HG03520 (cell line): ENCODE results near the gene SLC39A11.

Experiments used
- ATAC-seq: cut with Tn5 transposase; IDR thresholded peaks from one replicate; pipeline ENCODE4 v1.9.1; 2021; ENCODE audit warnings: mild to moderate bottlenecking, moderate library complexity; ENCODE audit not compliant: unreplicated experiment

SLC39A11 gene

DNA sequence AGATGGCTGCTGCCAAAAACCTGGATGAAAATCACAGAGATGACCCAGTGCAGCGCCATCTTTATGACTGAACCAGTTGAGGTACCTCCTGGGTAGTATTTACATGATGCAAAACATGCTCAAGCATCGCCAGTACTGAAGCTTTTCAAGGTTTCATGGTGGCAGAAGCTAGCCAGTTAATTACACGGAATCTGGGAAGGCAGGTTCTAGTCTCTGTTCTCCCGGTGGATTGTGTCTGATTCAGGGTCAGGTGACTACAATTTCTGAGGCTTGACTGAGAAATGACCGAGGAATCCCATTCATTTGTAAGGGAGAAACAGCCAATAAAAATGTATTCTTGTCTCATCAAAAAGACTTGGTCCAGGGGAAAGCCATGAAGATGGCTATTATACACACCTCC is 209.1 kb downstream of the SLC39A11 start:
- ATAC-seq: no peak

DNA sequence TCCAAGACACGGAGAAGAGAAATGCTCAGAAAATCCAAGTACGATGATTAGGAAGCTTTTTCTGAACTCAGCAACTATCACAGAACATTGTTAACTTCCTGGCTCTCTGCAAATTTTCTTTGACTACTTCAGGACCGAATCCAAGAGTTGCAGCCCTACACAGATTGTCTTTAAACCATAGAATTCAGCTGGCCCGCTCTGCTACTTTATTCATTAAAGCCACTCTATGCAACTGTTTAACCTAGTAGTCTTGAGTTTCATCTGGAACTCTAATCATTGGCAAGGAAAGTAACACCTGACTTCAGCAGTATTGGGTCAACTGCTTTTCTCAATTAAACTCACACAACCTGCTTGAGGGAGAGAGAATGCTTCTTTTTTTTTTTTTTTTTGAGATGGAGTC is 210.1 kb downstream of the SLC39A11 start:
- no peak for ATAC-seq

DNA sequence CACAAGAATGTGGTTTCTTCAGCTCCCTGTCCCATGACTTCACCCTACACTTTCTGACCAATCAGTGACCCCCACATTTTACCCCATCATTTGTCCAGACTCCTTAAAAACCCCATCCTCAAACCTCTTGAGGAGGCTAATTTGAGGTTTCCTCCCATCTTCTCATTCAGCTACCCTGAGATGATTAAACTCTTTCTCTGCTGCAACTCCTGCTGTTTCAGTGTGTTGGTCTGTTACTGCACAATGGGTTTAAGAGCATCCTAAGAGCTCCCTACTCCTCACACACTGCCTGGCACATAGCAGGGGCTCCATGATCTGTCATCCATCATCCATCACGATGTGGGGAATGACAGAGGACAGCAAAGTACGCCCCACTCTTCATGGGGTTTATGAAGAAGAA is 212.6 kb downstream of the SLC39A11 start:
- no peak for ATAC-seq

DNA sequence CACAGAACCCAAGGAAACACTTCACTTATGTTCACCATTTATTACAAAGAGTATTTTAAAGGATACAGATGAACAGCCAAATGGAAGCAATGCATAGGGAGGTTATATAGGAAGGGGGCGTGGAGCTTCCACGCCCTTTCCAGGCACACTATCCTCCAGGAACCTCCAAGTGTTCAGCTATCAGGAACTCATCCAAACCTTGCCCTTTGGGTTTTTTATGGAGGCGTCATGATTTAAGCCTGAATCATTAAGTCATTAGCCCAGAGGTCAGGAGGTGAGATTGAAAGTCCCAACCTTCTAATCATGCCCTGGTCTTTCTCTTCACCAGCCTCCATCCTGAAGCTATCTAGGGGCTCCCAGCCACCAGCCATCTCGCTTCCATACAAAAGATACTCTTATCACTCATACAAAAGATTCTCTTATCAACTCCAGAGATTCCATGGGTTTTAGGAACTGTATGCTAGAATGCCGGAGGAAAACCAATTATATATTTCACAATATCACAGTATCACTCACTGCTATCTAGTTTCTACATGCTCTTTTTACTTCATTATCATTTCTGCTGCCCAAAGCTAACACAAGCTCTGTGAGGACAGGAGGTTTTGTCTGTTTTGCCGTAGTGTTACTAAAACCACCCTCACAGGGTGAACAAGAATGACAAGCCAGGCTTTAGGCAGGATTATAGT is 213.4 kb downstream of the SLC39A11 start:
- no peak for ATAC-seq

DNA sequence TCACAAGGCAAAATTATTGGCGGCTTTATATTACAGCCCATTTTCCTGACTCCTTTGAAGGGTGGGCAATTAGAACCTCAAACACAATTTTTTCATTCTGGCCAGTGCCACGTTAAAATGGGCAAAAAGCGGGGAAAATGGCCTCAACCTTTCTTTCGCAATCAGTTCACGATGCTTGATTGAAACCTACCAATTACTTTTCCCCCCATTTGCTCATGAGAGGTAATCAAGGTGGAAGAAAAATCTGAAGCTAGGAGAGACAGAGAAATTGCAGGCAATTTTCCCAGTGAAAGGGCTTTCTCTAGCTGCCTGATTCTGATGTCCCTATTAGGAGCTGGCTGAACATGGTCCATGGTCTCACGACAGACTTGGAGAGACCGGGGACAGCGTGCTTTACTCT is 215.1 kb downstream of the SLC39A11 start:
- no peak for ATAC-seq

DNA sequence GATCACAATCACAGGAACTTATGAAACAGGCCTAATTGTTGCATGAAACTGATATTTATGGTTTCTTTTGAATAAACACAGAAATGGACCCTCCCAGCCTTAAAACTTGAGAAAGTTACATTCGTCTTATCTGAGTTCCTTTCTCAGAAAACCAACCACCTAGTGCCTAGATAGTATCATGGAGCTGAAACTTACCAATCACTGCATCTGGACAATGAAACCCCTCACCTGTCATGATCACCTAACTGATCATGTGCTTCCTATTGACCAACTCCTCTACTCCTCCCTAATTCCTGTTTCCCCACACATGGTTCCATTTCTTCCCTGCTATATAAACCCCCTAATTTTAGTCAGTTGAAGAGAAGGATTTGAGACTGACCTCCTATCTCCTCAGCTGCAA is 216.1 kb downstream of the SLC39A11 start:
- ATAC-seq: no peak

DNA sequence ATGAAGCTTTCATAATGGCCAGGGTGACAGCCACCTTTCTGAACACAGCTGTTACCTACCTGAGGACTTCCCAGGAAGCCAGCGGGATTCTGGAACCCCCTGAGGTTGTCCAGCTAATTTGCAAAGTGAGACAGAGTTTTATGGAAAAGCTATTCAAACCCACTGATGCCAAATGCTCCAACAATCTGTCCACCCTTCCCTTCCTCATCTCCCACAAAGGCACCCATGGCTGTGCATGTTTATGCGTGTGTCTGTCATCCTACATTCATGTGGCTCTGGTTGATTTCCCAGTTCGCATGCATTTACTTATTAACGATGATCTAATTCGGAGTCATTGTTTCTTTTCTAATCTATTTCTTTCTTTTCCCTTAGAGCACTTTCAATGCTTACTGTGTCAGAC is 217.1 kb downstream of the SLC39A11 start:
- no peak for ATAC-seq

DNA sequence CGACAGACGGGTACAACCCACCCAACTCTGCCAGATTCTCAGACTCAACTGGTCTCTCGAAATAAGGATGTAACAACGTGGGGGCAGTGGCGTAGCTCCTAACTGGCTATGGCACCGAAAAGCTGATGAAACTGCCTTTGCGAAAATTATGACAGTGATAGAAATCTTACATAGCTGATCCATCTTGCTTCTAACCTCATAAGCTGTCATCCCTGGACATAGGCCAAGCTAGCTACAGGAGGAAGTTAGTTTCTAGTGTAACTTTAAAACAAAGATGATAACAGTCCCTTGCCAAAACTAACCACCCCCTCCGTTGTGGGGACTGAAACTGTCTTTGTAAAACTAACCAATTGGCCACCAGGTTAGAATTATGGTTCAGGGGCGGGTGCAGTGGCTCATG is 220.1 kb downstream of the SLC39A11 start:
- no peak for ATAC-seq

DNA sequence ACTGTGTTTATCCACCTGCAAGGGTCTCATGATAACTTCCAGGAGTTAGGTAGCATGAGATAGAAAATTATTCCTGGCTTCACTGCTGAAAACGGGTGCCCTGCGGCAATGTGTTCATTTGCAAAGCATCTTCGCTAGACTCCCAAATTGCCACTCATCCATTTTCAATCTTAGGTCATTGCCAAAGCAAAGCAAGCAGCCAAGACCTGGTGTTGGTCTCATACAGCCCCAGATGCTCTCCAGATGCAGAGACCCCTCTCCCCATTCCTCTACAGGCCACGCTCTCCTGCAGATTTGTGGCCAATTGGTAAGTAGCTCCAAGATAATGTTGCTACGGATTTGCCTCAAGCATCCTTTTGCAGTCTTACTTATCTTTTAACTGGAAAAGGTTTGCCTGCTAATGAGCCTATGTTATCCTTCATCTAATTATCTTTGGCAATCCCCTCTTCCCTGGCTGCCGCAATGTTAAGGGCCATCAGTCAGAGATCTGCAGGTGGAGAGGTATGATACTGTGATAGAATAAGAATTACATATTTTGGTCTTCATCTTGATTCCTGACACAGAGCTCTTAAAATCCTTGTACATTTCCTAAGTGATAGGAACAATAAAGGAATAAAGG is 222.0 kb downstream of the SLC39A11 start:
- ATAC-seq: no peak

DNA sequence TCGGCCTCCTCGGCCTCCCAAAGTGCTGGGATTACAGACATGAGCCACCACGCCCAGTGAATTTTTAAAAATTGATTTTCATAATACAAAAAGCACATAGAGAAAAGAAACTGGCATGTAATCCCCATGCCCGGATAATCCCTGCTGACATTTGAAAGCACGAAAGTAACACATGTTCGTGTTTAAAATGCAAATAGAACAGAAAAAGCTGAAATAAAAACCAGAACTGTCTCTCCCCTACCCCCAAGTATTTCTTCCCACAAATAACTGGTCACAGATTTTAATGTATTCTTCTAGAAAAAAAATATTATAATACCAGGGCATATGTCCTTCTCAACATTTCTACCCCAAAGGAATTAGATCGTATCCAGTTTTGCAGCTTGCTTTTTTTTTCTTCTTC is 222.9 kb downstream of the SLC39A11 start:
- no peak for ATAC-seq

DNA sequence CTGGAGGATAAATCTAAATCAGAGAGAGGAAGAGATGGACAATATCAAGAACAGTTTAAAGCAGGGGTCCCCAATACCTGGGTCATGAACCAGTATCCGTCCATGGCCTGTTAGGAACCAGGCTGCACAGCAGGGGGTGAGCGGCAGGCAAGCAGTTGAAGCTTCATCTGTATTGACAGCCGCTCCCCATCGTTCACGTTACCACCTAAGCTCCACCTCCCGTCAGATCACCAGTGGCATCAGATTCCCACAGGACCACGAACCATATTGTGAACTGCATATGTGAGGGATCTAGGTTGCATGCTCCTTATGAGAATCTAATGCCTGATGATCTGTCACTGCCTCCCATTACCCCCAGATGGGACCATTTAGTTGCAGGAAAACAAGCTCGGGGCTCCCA is 226.5 kb downstream of the SLC39A11 start:
- no peak for ATAC-seq

DNA sequence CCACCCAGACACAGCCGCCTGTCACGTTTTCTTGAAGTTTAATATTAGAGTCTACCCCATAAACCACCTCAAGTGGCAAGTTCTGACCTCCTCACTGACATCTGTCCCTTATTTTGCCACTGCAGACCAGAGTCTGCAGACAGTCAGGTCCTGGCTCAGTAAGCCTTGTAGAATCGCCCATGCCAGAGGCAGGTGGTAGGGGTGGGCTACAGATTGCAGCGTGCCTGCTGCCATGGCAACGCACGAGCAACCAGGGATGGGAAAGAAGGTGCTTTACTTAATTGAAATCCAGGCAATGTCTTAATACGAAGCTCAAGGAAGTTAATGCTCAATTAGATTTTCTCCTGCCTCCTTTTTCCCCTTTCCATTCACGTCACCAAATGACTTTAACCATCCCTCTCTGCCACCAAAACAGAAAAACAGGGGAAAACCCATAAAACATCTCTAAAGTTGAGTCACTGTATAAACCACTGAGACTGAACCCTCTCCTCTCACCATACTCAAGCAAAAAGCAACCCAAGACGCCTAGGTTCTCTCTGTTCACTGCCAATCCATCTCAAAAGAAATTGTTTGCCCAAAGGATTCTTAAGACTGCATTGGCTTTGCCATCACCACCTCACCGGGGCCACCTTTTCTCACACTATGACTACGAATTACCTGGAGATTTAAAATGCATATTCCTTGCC is 228.8 kb downstream of the SLC39A11 start:
- ATAC-seq: no peak

DNA sequence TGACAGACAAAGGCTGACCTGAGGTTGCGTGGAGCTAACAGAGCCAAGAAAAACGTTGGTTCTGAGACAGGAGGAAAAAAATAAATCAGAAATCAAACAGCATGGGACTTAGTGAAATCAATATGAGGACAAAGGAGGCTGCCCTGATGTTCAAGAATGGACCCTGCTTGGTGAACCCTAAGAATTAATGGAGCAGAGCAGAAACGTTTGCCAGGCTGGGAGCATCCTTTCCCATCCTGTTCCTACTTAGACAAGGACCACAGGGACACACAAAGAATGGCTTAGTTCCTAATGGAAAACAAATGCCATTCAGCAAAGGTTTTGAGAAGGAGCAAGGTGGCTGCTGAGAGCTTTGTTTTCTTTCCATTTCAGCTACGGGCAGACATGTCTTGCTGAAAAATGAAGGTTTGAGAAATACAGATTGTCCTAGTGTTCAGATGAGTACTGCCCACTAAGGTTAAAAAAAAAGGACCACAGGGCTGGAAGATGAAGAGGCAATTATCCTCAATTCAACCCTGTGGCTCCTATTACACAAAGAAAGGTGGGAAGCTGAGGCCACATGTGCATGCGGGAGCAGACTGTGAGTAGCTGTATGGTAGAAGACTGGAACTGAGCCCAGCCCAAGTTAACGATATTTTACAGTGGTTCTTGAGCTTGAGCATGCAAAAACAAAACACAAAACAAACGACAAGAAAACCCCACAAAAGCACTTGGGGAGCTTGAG is 230.1 kb downstream of the SLC39A11 start:
- ATAC-seq: no peak

DNA sequence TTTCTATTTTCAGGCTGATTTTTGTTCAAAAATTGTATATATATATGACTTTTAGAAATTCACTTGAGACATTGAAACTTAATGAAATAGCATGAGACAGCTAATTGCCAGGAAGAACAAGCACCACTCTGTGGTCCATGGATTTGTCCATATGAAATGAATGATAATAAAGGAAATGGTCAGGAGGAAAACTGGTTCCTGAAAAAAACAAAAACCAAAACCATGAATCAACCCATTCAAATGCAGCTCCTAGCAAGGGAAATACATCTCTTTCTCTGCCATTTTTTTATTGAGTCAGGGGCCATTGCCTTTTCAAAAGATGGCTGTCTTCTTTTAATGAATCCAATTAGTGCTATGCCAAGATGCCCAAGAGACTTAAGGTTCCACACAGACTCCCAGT is 230.7 kb downstream of the SLC39A11 start:
- no peak for ATAC-seq

DNA sequence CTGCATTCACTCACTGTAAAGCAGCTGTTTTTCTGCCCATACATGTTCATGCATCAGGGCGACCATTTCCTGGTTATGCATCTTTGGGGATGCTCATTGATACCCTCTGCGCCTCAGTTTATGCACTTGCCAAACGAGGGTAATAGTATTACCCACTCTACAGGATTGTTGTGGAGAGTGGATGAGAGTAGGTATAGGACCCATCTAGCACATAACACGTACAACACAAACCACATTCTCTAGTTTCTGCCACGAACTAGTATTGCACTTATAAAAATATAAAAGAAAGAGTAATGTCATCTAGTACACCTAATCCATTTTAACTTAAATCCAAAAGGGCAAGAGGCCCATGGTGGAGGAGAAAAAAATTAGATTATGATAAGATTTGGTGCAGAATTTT is 231.7 kb downstream of the SLC39A11 start:
- ATAC-seq: no peak

DNA sequence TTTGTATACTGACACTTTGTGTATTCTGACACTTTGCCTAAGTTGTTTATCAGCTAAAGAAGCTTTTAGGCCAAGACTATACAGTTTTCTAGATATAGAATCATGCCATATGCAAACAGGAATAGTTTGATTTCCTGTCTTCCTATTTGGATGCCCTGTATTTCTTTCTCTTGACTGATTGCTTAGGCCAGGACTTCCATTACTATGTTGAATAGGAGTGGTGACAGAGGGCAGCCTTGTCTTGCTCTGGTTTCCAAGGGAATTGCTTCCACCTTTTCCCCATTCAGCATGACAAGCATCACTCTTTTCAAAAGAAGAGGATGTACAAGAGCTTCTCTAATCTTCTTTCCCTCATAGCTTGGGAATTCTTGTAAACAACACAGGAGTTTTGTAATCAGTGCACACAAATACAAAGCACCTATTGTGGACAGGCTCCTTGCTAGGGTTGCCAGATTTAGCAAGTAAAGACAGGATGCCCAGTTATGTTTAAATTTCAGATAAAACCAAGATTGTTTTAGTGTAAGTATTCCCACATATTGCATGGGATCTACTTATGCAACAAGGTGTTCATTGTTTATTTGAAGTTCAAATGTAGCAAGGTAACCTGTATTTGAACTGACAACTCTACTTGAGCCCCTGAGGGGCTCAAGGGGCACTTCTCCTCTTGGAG is 233.5 kb downstream of the SLC39A11 start:
- no peak for ATAC-seq

DNA sequence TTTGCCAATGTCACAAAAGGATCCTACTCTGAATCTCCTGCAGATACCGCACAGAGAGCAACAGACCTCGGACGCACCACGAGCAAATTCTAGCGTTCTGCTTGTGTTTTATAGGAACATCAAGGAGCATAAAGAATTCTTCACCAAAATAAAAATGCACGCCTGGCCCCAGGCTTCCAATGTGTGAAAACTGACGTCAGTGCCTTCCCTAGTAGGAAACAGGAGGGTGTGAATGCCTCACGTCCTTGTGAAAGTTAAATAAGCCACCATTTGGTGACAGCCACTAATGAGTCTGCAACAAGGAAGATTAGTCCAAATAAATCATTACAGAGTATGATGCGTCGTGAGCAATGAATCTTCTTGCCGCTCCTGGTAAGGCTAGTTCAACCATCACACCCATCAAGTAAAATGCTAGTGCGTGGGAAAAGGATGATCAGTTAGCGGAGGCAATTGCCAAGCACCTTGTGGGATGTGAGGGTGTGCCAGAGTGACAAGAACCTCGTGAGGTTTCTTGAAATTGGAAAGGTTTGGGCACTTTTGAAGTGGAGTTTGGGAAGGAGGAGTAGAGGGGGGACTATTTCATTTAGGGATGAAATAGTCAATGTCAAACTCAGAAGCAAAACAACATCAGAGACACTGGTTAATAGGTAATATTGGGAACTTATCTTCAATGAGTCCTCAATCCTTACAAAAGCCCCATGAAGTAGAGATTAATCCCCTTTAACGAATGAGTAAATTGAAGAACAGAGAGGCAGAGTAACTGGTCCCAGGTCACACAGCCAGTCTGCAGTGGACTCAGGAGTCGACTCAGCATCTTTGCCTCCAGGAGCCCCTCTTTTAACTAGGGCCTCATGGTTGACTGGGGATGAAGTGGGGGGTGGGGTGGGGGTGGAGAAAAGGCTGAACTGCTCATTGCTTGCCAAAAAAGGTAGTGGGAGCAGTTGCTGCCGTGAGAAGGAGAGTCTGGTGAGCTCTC is 238.8 kb downstream of the SLC39A11 start:
- ATAC-seq: no peak

DNA sequence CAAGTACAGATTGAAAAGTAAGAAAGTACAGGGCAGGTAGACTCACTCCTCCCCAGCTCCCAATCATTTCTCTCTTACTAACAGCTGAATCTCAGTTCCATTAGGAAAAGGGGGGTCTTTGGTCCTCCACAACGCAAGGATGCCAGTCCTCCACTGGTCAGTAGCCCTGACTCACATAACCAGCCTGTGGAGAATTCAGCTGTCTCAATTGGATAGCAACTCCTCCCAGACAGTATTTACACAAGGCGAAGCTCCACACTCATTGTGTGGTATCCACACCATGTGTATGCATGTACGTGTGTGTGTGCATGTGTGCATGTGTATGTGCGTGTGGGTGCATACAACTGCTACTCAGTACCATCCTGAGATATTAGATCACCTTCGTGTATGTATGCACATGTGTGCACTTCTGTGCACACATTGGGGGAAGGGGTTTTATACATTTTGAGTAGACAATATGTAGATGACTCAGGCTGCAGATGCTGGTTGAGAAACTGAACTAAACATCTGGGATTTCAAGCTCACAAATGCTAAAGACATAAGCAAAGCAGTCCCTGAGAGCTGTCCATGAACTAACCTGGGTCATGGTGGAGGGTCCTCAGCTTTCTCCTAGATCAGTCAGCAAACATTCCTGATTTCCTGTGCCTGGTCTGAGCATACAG is 240.1 kb downstream of the SLC39A11 start:
- ATAC-seq: no peak

DNA sequence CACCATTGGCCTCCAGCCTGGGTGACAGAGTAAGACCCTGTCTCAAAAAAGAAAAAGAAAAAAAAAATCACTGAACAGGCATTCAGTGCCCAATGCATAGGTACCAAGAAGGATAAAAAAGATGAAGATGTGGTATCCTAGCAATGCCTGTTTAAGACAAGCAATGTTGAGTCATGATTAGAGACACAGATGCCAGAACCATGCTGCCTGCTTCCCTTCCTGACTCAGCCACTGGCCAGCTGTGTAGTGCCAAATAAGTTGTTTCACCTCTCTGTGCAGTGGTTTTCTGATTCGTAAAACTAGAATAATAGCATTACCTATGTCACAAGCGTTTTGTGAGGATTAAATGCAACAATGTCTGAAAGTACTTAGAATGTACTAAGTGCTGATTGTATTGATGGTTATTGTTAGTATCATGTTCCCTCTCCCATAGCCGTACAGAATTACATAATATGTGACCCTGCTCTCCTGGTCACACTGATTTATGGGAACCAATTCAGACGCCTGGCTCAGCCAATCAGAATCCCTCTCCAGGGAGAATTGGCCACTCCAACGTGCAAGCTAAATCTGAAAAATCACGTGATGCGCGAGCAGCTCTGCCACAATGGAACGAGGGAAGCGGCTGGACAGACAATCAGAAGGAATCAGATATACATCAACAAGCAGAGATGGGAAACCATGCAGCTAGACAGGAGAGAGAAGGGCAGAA is 241.9 kb downstream of the SLC39A11 start:
- ATAC-seq: no peak
